Heart left ventricle (tissue), 16 donors: ENCODE data around the gene C14orf119. TPM values are rescaled to one million over a fixed set of nuclear protein-coding genes. Genes with fewer than 3 reads are reported as not detected.
A peak's percentile ranks its signal among the peaks of the same experiment; 100 is the strongest.

Experiments
- ATAC-seq, 4 donors: fragments of 200-7000 bp; cut with Tn5 transposase; one replicate each; pipeline ENCODE4 v1.9.1; 2020 to 2022; ENCODE audit warnings: moderate library complexity in 4 of 4, mild to moderate bottlenecking in 3 of 4, moderate number of reproducible peaks in 1 of 4
- DNase-seq, 5 donors: peaks; one replicate each; pipeline ENCODE4 v3.0.0-alpha.2; 2020
- H3K27ac ChIP-seq, 12 donors: fragments of 200-600 bp; sonication (generic) in 4 of 12; one replicate each; pipeline versions ENCODE4 v1.5.0 to v1.8.0; 2016 to 2022; ENCODE audit warnings: mild to moderate bottlenecking in 2 of 12
- H3K27me3 ChIP-seq, 9 donors: fragments of 200-600 bp; sonication (generic) in 2 of 9; one replicate each; pipeline versions ENCODE4 v1.5.1 to v1.8.0; 2016 to 2022; ENCODE audit warnings: mild to moderate bottlenecking in 3 of 9
- H3K36me3 ChIP-seq, 9 donors: fragments of 200-600 bp; sonication (generic) in 2 of 9; one replicate each; pipeline versions ENCODE4 v1.5.0 to v1.8.0; 2018 to 2022; ENCODE audit warnings: mild to moderate bottlenecking in 2 of 9
- H3K4me1 ChIP-seq, 12 donors: fragments of 200-600 bp; sonication (generic) in 4 of 12; one replicate each; pipeline versions ENCODE4 v1.5.0 to v1.8.0; 2016 to 2022; ENCODE audit warnings: mild to moderate bottlenecking in 3 of 12
- H3K4me3 ChIP-seq, 12 donors: fragments of 200-600 bp; sonication (generic) in 4 of 12; one replicate each; pipeline versions ENCODE4 v1.5.0 to v1.8.0; 2017 to 2022; ENCODE audit warnings: mild to moderate bottlenecking in 9 of 12, moderate library complexity in 4 of 12
- H3K9me3 ChIP-seq, 12 donors: fragments of 200-600 bp; sonication (generic) in 4 of 12; one replicate each; pipeline versions ENCODE4 v1.5.0 to v1.8.0; 2016 to 2022; ENCODE audit warnings: mild to moderate bottlenecking in 1 of 12
- CTCF ChIP-seq, 12 donors: fragments of 200-600 bp; sonication (generic) in 4 of 12; IDR thresholded peaks; one replicate each; pipeline versions ENCODE4 v1.5.0 to v1.8.0; 2018 to 2022; ENCODE audit warnings: antibody characterized with exemption in 12 of 12, mild to moderate bottlenecking in 5 of 12
- POLR2A ChIP-seq, 2 donors: fragments of 450-650 bp; IDR thresholded peaks; one replicate each; pipeline ENCODE4 v1.6.1; 2017; ENCODE audit warnings: antibody characterized with exemption in 2 of 2, mild to moderate bottlenecking in 2 of 2, moderate library complexity in 2 of 2
- WGBS, 4 donors: extraction: QIAGEN DNeasy Blood & Tissue Kit in 2 of 4; methylation state at CpG; one replicate each; pipeline versions ENCODE4 v1.1.5 to v1.1.7; 2013 to 2018; 5-methylcytosine and 5-hydroxymethylcytosine counted together
- intact Hi-C, 10 donors: fragments of 100-400 bp; cut with DNase I; formaldehyde crosslinking; loops; one replicate each; pipeline versions ENCODE4 v1.11.1 to v1.14.2; 2022
- polyA plus RNA-seq, 2 donors: library from polyadenylated mRNA; stranded (reverse); fragments of 200-250 nt; gene quantifications; one replicate each; pipeline ENCODE4 v1.2.3, GENCODE V29; 2013
- total RNA-seq, 9 donors: library from RNA; depleted of rRNA in 2 of 9; stranded (reverse); fragments of >200 nt in 2 of 9; fragmentation: NEBNext Ultra II Directional in 3 of 9; extraction: Animal tissue kit (Norgen Biotek cat#: 25700) in 3 of 9; gene quantifications; one replicate each; pipeline versions ENCODE4 v1.1.0 to v1.2.4, GENCODE V29; 2016 to 2023
- donor health status: ischemic (EF 13 %, LVEDD 7.1; RV severe dilation, severe dysfunction).
- donor health status: healthy with polysubstance abuse.
- donor health status: DM: no; HTN: yes; CAD: no.
- donor health status: DM: no; HTN: no; CAD: no.
- donor health status: ischemic (EF 25% LVEDD 6.9; RV normal size, moderate dysfunction).
- donor health status: ischemic (EF 25% LVEDD 5.7; RV mildly dilated, moderate dysfunction).
- donor health status: healthy.
- donor health status: DM: yes; HTN: yes; CAD: no.
- donor health status: ischemic (EF 35%, LVEDD 5.7; RV mildly dilated, moderate dysfunction).
- donor health status: nonischemic (EF 11% LVEDD 7.7; RV severe dilation, severe dysfunction).
- donor health status: DM: yes; HTN: yes; CAD: no.
- donor health status: PGD.
- donor health status: ischemic (EF 29% LVEDD 5.4; RV normal size, mild dysfunction).
- donor health status: nonischemic (EF 23%, LVEDD 6.1; RV moderate dilation, normal function).

The C14orf119 gene
- total and polyA plus RNA-seq, 11 donors, result 8.1 to 47.7 (median 29.6) TPM

DNA sequence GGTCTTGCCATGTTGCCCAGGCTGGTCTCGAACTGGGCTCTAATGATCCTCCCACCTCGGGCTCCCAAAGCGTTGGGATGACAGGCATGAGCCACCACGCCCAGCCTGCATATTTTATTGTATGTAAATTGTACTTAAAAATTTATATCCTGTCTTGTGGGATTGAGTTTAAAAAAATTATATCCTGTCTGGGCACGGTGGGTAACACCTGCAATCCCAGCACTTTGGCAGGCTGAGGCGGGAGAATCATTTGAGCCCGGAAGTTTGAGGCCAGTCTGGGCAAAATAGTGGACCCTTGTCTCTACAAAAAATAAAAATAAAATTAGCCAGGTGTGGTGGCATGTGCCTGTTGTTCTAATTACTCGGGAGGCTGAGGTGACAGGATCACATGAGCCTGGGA lies 37.7 kb downstream of the C14orf119 start:
- H3K4me3 ChIP-seq, result no peak overlapping the region
- H3K27ac ChIP-seq, result no peak overlapping the region
- no peak for DNase-seq
- no peak for ATAC-seq
- TF ChIP-seq POLR2A (IDR thresholded peaks at IDR 0.05) (no peak), CTCF (IDR thresholded peaks at IDR 0.05) (no peak)
- intact Hi-C loops, result loop anchor here in 1 of 10 donors (5.0 kb wide), 1 partner anchor 39 kb away; no protein-coding TSS in a partner anchor
- 69 to 86% (median 73%) methylated on average over 8 of the region's 8 CpGs for WGBS, 4 donors
- H3K4me1 ChIP-seq, result peaks cover 0 to 15% (median 3%) of the 10 kb centered on the region in 12 donors
- no peaks in the 10 kb centered on the region for H3K27me3 ChIP-seq
- peaks cover 0 to 27% (median 6%) of the 10 kb centered on the region in 9 donors for H3K36me3 ChIP-seq
- H3K9me3 ChIP-seq, result no peaks in the 10 kb centered on the region

- Histone ChIP-seq H3K9me3 (no peaks in the 10 kb centered on the region), H3K36me3 (peaks cover 0 to 29% (median 10%) of the 10 kb centered on the region in 9 donors), H3K27ac (no peak overlapping the region), H3K4me3 (no peak overlapping the region), H3K27me3 (no peaks in the 10 kb centered on the region), H3K4me1 (peaks cover 0 to 12% (median under 1%) of the 10 kb centered on the region in 12 donors)
- TF ChIP-seq POLR2A (IDR thresholded peaks at IDR 0.05), result no peak
- TF ChIP-seq CTCF (IDR thresholded peaks at IDR 0.05), result no peak
- intact Hi-C loops, result no loop called here
- DNase-seq, result no peak
- no peak for ATAC-seq
- WGBS, 4 donors, result 80 to 86% (median 82%) methylated on average over 16 of the region's 16 CpGs
Observed at GRCh38 chr14:23136566-23137133, 41.3 kb downstream of the C14orf119 start.

DNA sequence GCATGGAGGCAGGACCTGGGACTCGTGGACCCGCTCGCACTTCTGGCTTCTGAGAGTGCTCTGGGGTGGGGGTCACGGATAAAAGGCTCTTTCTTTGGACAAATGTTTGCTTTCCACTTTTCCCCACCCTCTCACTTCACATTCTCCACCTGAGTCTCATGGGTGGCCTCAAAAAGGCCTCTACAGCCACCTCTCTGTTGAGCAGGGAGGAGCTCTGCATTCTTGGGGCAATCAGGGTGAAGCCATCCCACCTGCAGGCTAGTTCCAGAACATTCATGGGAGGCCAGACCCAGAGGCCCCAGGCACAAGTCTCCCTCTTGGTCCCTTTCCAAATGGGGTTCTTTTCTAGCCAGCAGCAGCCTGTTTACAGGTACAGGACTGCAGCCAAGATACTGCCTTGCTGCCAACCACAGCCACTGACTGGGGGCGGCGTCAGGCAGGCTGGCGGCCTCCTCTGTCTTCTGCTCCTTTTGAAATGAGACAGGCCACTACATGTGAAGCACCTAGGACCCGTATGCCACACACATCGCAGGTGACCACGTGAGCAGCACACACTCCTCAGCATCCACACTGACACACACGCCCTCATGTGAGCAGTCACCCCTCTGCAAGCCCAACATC lies 42.0 kb downstream of the C14orf119 start:
- DNase-seq (no peak), ATAC-seq (peak; percentile 34 to 65 (median 56))
- Histone ChIP-seq H3K27ac (peak overlapping the region in 4 of 12 donors; percentile 19 to 50 (median 28)), H3K4me1 (peaks cover 0 to 17% (median 4%) of the 10 kb centered on the region in 12 donors), H3K27me3 (no peaks in the 10 kb centered on the region), H3K9me3 (no peaks in the 10 kb centered on the region), H3K36me3 (peaks cover 0 to 29% (median 10%) of the 10 kb centered on the region in 9 donors), H3K4me3 (no peak overlapping the region)
- TF ChIP-seq POLR2A (IDR thresholded peaks at IDR 0.05), result no peak
- TF ChIP-seq CTCF (IDR thresholded peaks at IDR 0.05), result no peak
- WGBS, 4 donors, result 69 to 77% (median 73%) methylated on average over 9 to 11 of the region's 11 CpGs
- intact Hi-C loops, result no loop called here

DNA sequence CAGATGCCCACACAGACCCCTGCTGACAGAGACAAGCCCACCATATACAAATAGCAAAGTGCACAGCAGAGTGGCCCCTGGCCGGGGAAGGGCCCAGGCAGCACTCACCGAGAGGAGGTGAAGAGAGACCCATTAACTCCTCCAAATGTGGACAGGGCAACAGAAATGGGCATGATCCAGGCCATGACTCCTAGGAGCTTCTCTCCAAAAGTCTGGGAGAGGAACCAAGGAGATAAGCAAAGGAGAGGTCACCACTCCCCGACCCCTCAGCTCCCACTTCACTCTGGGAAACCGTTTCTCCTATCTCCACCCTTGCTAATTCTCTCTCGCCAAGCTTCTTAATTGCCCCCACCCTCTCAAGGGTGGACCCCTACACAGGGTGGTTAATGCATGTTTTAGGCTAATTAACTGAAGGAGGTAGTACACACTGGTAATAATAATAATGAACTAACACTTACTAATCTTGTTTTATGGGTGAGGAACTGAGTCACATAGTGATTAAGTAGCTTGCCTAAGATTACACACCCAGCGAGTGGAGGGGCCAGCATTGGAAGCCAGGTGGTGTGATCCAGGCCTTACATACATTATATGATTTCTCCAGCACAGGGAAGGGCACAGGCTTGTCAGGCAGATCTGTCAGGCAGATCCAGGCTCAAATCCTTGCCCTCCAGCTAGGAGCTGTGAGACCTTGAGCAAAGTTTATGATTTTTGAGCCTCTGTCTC lies 42.7 kb downstream of the C14orf119 start:
- H3K27me3 ChIP-seq, result no peaks in the 10 kb centered on the region
- ATAC-seq (no peak), DNase-seq (no peak)
- H3K9me3 ChIP-seq, result no peaks in the 10 kb centered on the region
- peaks cover 0 to 24% (median 9%) of the 10 kb centered on the region in 12 donors for H3K4me1 ChIP-seq
- WGBS, 4 donors, result 66 to 74% (median 70%) methylated on average over 6 of the region's 6 CpGs
- H3K36me3 ChIP-seq, result peaks cover 0 to 29% (median 10%) of the 10 kb centered on the region in 9 donors
- intact Hi-C loops, result no loop called here
- TF ChIP-seq POLR2A (IDR thresholded peaks at IDR 0.05) (no peak), CTCF (IDR thresholded peaks at IDR 0.05) (no peak)
- peak overlapping the region in 4 of 12 donors; percentile 19 to 50 (median 28) for H3K27ac ChIP-seq
- H3K4me3 ChIP-seq, result no peak overlapping the region
